ENCODE data around the gene HARBI1.
A peak's percentile ranks its signal among the peaks of the same experiment; 100 is the strongest.

Gene HARBI1

GRCh38 chr11:46617134-46617971 is at the start of gene HARBI1, which contains the start of gene ATG13:
HARBI1 (minus strand) TSS chr11:46617227; CDS start chr11:46616237, 990 bp downstream.
ATG13 (plus strand) TSS chr11:46617553; CDS start chr11:46644292, 26,739 bp downstream.
- DNase-seq (ENCODE audit: extremely low read depth in 1 of 2, low read depth in 1 of 2) = peak; percentile 79 to 85

GRCh38 chr11:46666516-46666915 is 49.5 kb upstream of the HARBI1 start:
- DNase-seq (ENCODE audit: extremely low read depth in 1 of 2, low read depth in 1 of 2) = no peak

GRCh38 chr11:46665356-46665755 is 48.3 kb upstream of the HARBI1 start:
- no peak for DNase-seq (ENCODE audit: extremely low read depth in 1 of 2, low read depth in 1 of 2)

GRCh38 chr11:46664612-46665011 is 47.6 kb upstream of the HARBI1 start:
- DNase-seq (ENCODE audit: extremely low read depth in 1 of 2, low read depth in 1 of 2) = no peak

GRCh38 chr11:46663277-46663940 is 46.4 kb upstream of the HARBI1 start:
- DNase-seq (ENCODE audit: extremely low read depth in 1 of 2, low read depth in 1 of 2) = no peak

GRCh38 chr11:46662366-46662765 is 45.3 kb upstream of the HARBI1 start:
- no peak for DNase-seq (ENCODE audit: extremely low read depth in 1 of 2, low read depth in 1 of 2)

- DNase-seq (ENCODE audit: extremely low read depth in 1 of 2, low read depth in 1 of 2) = no peak
Measured at GRCh38 chr11:46661836-46662235, 44.8 kb upstream of the HARBI1 start.

- DNase-seq (ENCODE audit: extremely low read depth in 1 of 2, low read depth in 1 of 2) = no peak
Measured at GRCh38 chr11:46659908-46660307, 42.9 kb upstream of the HARBI1 start.

GRCh38 chr11:46658259-46658658 is 41.2 kb upstream of the HARBI1 start:
- DNase-seq (ENCODE audit: extremely low read depth in 1 of 2, low read depth in 1 of 2) = no peak

- DNase-seq (ENCODE audit: extremely low read depth in 1 of 2, low read depth in 1 of 2) = no peak
Measured at GRCh38 chr11:46657186-46657585, 40.2 kb upstream of the HARBI1 start.

- no peak for DNase-seq (ENCODE audit: extremely low read depth in 1 of 2, low read depth in 1 of 2)
Measured at GRCh38 chr11:46655631-46656030, 38.6 kb upstream of the HARBI1 start.

- DNase-seq (ENCODE audit: extremely low read depth in 1 of 2, low read depth in 1 of 2) = no peak
Measured at GRCh38 chr11:46649180-46649738, 32.2 kb upstream of the HARBI1 start.

- DNase-seq (ENCODE audit: extremely low read depth in 1 of 2, low read depth in 1 of 2) = no peak
Measured at GRCh38 chr11:46643986-46644385, 27.0 kb upstream of the HARBI1 start.

GRCh38 chr11:46643531-46643930 is 26.5 kb upstream of the HARBI1 start:
- no peak for DNase-seq (ENCODE audit: extremely low read depth in 1 of 2, low read depth in 1 of 2)

GRCh38 chr11:46642627-46643335 is 25.8 kb upstream of the HARBI1 start:
- DNase-seq (ENCODE audit: extremely low read depth in 1 of 2, low read depth in 1 of 2) = no peak

GRCh38 chr11:46641639-46642038 is 24.6 kb upstream of the HARBI1 start:
- DNase-seq (ENCODE audit: extremely low read depth in 1 of 2, low read depth in 1 of 2) = no peak

- DNase-seq (ENCODE audit: extremely low read depth in 1 of 2, low read depth in 1 of 2) = no peak
Measured at GRCh38 chr11:46640036-46640788, 23.2 kb upstream of the HARBI1 start.

- no peak for DNase-seq (ENCODE audit: extremely low read depth in 1 of 2, low read depth in 1 of 2)
Measured at GRCh38 chr11:46639197-46639839, 22.3 kb upstream of the HARBI1 start.

- DNase-seq (ENCODE audit: extremely low read depth in 1 of 2, low read depth in 1 of 2) = no peak
Measured at GRCh38 chr11:46637546-46637945, 20.5 kb upstream of the HARBI1 start.

GRCh38 chr11:46635557-46636139 is 18.6 kb upstream of the HARBI1 start:
- DNase-seq (ENCODE audit: extremely low read depth in 1 of 2, low read depth in 1 of 2) = no peak

Measured in activated CD8-positive, alpha-beta memory T cell treated with anti-CD3 and anti-CD28 coated beads for 1 hour (primary cell).